SIG-M5 treated with dmso at 0.1 percent for 504 hours (cell line): ENCODE measurements around the gene COL6A2.
"Not testable (repeated sequence)": the region's sequence is repeated elsewhere in the genome, so short reads cannot be mapped to it uniquely, and the experiment has no call there.

ENCODE experiments used
- DNase-seq: peaks from one replicate; lab custom pipeline; 2025; ENCODE audit not compliant: unreplicated experiment; lab: John Stamatoyannopoulos, UW

COL6A2 gene

DNA sequence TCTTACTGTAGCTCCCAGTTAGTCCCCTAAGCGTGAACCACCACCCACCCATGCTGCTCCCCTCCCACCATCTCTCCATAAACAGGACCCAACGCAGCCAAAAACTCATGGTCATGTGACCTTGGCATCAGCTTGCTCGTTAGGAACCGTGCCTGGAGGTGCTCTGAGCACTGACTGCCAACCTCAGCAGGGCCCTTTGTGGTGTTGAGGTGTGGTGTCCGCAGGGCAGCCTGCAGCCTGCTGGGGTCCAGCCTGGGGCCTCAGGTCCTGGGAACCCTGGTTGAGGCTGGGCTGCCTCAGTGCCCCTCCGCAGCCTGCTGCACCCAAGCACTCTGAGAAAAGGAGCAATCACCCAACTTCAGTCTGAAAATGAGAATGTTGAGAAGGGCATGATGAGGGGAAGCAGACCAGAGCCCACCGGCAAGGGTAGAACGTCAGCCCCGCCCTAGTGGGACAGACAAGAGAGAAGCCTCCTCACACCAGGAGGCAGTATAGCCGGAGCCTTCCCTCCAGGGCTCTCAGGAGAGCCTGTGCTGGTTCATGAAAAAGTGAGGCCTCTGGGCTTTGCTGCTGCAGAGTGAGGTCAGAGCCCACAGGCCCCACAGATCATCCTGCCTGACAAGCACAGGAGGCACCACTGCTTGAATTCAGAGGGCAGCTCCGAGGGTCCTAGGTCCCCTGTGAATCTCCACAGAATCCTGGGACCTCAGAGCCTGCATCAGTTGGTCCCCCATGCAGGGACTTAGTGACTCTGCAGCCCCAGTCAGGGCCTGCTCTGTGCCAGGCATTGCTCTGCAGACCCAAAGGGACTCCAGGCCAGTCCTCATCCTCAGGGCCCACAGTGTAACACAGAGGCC, 4.9 kb upstream of the COL6A2 start:
- DNase-seq = no peak

DNA sequence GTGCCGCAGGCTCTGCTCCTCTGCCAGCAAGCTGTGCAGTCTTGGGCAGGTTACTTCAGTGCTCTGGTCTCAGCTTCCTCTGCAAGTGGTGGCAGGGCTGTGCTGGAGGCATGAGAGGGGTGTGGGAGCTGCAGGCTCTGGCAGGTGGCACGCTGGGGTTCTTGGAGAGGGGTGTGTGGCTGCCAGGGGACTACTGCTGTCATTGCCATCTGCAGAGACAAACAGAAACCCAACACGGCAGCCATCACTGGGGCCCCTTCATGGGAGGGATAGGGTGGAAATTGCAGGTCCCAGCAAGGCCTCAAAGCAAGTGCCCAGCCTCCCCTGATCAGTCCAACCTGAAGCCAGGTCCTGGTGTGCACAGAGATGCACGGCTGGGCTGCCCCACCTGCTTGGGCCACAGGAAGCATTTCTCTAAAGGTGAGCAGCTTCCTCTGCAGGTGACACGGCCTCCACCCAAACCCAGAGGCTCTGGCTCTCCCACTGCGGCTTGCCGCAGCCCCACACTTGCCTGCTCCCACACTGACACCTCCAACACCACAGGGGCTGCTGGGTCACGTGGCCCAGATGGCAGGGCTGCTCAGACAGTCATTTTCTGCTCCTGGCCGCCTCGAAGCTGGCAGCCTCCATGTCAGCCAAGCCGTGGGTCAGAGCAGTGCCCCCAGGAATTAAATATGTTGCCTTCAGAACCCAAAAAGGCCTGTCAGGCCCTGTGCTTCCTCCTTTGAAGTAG, 4.1 kb upstream of the COL6A2 start:
- no peak for DNase-seq

DNA sequence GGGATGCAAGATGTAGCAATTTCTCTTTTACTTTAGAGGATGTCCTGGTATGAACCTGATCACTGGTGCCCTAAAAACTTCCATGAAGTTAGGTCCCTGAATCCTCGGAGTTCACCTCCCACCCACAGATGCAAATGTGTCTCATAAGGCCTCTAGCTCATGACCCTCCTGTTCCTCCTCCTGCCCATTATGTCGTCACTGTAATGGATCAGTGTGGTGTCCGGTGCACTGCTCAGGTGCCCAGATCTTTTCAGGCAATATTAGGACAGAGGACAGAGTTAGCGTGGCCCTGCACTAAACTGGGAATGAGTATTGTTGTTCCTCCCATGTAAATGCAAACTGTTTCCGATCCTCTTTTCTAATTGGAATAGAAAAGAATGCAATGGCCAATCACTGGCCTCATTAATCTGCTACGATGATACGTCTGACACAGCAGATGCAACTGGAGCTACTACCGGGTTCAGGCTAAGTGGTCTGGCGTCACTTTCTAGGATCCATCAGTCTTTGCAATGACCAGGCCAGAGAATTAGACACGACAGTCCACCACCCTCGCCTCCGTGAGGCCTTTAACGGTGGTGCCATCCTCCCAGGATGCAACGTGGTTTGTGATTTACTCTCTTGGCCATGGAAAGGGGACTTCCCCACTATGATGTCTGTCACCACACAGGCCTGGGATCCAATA, 3.4 kb upstream of the COL6A2 start:
- DNase-seq = no peak

DNA sequence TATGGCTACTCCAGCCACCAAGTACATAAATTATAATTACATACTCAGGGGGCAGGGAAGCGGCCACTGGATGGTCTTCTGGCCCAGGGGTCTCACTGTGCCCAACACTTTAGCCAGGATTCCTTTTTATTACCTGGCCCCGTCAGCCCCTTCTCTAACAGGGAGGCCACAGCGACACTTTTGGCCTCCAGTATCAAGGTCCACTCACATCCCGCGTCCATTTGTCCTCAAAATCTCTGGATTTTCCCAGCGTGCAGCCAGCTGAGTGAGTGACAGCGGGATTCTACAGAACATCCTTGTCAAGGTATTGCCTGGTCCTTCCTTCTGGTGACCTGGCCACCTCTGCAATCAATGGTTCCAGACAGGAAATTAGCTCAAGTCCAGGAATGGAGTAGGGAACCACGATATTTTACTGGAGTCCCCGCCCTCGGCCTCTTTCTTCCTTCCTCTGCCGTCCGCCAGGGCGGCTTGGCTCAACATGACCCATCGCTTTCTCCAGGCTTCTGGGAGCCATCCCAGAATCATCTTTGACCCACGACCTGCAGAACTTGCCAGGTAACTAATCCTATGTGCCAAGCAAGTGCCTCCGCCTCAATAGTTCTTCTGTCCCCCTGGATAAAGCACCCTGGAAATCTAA, 2.7 kb upstream of the COL6A2 start:
- no peak for DNase-seq

DNA sequence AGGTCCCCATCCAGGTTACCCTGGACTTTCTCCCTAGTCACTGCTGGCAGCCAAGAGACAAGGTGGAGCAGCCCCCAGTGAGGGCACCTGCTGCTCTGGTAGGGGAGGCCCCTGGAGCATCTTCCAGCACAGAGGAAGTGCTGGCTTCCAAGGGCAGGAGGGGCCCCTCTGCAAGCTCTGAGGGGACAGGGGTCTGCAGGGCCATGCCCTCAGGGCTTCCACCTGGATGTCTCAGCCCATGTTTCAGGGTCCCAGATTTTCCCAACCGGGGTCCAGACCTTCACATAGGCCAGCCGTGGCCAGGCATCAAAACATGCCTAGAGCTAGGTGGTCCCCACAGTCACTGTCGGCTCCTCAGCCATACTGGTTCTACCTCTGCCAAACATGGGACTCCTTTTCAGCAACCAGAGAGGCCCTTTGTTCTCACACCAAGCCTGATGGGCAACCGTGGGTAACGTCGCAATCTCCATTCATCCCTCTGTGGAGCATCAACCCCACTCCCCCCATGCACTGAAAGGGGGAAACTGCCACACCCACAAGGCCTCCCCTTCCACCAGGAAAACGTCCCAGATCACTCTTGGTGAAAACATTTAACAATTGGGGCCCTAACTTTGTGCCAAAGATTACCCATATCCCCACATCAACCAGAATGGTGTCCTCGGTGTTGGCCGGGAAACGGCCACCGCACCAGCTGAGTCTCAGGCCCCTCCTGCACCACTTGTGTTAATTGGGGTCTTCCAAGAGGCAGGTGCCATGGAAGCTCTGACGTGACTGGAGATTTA, 1.9 kb upstream of the COL6A2 start:
- DNase-seq = no peak

DNA sequence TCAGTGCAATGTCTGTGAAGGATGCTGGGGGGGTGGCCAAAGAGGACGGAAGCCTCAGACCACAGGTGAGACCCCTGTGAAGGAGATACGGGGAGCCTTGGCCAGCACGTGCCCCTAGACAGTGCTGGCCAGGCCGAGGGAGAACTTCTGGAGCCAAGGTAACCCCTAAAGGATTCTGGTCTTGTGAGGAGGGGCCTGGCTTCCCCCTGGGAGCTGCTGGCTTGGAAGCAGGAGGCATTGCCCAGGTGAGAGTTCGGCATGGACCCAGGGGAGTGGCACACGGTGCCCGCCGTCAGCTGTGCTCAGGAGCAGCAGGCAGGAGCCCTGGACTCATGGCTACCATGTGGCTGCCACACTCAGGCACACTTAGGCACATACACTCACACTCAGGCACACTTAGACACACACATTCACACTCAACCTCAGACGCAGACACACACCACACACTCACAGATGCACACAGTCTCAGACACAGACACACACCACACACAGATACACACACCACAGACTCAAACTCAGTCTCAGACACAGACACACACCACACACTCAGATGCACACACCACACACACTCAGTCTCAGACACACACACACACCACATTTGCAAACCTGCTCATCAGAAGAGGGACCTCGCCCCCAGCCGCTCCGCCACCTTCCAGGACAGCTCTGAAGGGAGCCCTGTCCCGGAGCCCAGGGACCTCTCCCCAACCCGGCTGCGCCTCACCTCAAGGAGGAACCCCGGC, 1.1 kb upstream of the COL6A2 start:
- no peak for DNase-seq

DNA sequence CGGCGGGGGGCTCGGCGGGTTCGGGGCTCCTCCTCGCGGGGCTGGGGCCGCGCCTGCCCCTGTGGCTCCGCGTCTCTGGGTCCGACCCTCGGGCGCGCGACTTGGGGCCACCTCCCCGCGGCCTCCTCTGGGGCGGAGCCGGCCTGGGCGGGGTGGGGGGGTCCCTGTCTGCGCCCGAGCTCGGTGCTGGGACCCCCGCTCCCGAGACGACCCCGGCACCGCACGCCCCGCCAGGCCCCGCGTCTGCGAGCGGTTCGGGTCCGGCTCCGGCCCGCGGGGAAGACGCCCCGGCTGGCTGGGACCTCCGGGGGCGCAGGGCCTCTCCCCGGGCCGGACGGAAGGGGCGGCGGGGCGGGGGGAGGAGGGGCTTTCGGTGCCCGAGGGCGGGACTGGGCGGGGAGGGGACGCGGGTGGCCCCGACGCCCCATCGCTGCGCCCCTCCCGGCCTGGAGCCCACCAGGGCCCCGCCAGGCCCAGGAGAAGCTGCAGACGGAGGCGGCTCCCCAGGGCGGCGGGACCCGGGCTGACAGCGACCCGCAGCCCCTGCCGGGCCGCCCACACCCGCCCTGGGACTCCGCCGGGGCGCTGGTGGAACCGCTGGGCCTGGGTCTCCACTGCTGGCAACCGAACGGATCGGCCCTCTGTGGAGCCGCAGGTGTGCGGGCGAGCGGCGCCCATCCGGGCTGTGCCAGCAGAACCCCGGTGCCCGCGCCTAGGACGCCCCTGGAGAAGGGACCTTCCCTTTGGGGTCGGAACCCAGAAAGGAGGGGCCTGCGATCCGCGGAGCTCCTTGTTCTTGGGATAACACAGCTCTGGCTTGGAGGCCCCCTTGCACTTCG, 610 bp downstream of the COL6A2 start:
- DNase-seq = no peak

DNA sequence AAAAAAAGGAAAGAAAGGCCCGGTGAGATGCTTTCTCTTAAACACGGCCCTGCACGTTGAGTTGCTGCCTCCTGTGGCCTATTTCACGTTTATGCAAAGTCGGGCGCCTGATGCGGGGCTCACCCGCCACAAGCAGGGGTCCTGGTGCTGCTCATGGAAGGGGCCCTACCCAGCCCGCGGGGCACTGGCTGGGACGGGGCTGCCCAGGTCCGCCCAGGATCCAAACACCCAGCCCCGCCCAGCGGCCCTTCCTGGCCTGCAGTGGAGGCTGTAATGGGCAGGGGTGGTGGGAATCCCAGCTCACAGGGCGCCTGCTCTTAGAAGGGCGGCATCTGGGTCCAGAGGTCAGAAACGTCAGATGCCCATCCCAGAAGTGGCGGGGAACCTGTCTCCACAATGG, 1.6 kb downstream of the COL6A2 start:
- DNase-seq = no peak

DNA sequence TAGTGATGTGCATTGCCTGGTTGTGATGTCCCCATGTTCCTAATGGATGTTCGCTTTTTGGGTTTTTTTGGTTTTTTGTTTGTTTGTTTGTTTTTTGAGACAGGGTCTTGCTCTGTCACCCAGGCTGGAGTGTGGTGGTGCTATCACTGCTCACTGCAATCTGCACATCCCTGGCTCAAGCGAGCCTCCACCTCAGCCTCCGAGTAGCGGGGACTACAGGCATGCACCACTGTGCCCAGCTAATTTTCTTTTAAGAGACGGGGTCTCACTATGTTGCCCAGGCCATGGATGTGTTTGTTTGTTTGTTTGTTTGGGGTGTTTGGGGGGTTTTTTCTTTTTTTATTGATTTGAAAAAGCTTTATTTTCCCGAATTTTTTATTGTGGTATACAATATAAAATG, 2.1 kb downstream of the COL6A2 start:
- no peak for DNase-seq

DNA sequence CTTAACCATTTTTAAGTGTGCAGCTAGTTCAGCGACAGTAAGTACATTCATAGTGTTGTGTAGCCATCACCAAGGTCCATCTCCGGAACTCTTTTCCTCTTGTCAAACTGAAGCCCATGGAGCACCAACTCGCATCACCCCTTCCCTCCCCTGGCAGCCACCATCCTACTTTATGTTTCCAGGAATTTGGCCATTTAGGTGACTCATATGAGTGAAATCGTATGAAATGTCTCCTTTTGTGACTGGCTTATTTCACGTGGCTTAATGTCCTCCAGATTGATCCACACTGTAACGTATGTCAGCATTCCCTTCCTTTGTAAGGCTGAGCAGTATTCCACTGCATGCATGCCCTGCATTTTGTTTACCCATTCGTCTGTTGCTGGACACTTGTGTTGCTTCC, 2.5 kb downstream of the COL6A2 start:
- DNase-seq = no peak

DNA sequence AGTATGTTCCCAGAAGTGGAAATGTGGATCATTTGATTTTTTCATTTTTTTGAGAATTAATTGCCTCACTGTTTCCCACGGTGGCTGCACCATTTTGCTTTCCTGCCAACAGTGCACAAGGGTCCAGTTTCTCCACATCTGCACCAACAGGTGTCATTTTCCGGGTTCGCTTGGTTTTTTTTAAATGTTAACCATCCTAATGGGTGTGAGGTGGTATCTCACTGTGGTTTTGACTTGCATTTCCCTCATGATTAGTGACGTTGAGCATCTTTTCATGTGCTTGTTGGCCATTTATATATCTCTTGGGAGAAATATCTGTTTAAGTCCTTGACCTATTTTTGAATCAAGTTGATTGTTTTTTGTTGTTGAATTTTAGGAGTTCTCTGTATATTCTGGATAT, 3.0 kb downstream of the COL6A2 start:
- DNase-seq = no peak

DNA sequence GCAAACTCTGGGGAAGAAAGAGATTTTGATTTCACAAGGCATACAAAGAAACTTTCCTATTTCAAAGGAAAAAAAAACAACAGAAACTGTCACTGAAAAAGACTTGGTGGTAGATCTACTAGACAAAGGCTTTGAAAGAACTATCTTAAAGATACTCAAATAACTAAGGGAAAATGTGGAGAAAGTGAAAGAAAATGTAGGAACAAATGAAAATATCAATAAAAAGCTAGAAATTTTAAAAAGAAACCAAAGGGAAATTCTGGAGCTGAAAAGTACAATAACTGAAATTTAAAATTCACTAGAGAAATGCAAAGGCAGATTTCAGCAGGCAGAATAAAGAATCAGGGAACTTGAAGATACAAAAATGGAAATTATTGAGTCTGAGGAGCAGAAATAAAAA, 6.2 kb downstream of the COL6A2 start:
- no peak for DNase-seq

DNA sequence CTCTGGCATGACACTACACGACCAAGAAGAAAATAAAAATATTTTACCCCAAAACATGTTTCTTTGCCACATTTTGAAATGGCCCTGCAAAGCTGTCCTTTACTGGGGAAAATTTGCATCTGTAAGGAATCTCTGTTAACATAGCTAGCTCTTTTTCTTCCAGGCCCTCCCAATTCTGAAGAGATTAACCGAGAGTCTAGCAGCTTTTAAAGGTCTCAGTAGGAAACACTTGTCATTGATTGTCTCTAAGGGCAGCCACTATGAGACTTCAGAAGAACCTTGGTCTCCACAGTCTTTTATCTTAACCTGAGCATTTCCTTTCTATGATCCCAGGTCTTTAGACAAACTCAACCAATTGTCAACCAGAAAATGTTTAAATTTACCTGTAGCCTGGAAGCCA, 9.5 kb downstream of the COL6A2 start:
- DNase-seq = not testable (repeated sequence)

DNA sequence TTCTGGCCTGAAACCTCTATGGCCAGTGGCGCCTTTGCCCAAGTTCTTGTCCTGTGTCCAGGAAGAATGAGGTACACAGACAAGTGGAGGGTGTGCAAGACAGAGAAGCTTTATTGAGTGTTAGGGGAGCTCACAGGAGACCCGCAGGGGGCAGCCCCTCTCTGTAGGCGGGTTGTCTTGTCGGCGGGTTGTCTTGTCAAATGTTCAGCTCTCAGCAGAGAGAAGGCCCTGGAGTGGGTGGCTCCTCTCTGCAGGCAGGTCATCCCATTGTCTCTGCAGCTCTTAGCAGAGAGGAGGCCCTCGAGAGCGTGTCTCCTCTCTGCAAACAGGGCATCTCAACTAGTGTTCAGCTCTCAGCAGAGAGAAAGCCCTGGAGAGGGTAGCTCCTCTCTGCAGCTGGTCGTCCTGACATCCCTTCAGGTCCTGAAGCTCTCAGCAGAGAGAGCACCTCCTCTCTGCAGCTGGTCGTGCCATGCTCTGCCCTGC, 11.0 kb downstream of the COL6A2 start:
- no peak for DNase-seq

DNA sequence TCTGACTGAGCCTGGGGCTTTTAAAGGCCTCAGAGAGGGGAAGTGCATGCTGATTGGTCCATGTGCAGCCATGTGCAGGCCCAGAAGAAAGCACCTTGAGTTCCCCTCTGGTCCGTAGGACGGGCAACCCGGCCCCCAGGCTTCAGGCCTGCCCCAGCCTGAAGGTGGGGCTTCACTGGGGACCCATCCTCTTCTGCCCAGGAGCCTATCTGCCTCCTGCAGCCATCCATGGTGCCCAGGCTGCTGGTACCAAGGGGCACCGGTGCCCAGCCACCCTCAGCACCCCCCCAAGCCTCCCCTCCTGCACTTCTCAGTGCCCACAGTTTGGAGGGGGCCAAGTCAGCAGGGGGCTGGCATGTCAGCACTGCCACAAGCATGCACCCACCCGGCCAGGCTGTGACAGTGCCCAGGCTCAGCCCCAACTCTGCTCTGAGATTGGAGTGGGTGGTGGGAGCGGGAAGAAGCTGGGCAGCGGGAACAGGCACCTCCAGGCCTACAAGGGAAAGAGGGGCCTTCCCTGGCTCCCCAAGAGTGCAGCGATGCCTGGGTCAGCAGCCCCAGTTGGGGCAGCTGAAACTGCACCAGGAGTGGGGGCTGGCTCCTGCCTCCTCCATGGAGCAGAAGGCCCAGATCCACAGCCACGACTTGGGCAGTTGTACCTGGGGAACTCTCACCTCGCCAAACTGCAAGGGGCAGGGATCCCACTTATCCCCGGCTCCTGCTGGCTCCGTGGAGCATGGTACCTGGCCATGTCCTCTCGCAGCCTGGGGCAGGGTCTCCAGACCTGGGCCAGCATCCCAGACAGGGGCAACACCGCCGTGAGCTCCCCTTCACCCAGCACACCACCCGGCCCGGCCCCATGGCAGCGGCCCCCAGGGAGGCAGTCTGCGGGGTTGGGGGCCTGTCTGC, 11.7 kb downstream of the COL6A2 start:
- no peak for DNase-seq

DNA sequence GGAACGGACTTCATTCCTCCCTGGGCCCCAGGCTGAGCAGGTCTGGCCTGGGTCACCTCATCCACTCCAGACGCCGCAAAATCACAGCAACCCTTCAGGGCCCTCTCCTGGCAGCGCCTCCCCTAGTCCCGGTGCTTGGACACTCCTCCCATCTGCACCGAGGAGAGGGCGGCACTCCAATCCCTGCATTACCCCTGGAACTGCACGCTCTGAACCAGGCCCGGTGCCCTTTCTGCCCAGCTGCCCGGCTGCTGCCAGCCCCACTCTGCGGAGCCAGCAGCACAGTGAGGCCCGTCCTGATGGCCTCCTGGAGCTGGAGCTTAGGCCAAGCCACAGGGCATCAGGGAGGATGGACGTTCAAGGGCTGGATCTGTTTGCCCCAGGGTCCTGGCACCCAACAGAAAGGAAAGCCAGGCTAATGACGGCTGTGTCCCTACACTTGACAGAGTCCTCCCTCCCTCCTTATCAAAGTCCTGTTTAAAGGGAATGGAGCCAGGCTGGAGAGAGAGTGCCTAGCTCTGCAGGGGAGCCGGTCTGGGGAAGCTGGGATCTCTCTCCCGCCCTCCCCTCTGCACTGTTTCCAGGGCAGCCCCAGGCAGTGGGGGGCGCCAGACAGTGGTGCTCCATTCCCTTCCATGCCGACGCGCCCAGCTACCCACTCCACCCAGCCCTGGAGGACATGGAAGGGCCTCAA, 12.7 kb downstream of the COL6A2 start:
- DNase-seq = no peak

DNA sequence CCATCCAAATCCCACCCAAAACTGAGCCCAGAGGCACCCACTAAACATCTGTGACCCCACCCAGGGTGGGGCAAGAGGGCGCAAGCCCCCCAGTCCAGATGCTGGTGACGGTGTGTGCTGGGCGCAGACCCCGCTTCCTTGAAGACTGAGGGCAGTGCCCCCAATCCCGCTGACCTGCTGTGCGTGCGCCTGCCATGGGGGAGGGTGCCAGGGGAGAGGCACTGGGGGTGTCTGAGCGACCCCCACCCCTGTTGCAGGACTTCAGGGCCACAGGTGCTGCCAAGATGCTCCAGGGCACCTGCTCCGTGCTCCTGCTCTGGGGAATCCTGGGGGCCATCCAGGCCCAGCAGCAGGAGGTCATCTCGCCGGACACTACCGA, 13.3 kb downstream of the COL6A2 start:
- no peak for DNase-seq
